RWPE1 (cell line): ENCODE measurements around the gene RTKN.

Source experiments
- CTCF ChIA-PET: fragments of 350-600 bp; sonication (Branson Sonifier 250); formaldehyde crosslinking; extraction: SDS; loops from one replicate; lab custom pipeline; 2021; lab: Yijun Ruan, JAX
- POLR2A ChIA-PET: fragments of 400-600 bp; formaldehyde crosslinking; extraction: SDS; loops from one replicate; lab custom pipeline; 2020; ENCODE audit warnings: antibody characterized with exemption; ENCODE audit not compliant: low non-redundant PET; lab: Yijun Ruan, JAX
- DNase-seq: peaks from one replicate; pipeline ENCODE4 v3.0.0; 2012; ENCODE audit warnings: low spot score
- H3K27ac ChIP-seq: fragments of 450-650 bp; 2 replicates; pipeline ENCODE4 v1.5.1; 2017
- CTCF ChIP-seq: fragments of 450-650 bp; conservative IDR thresholded peaks from 2 replicates; pipeline ENCODE4 v1.5.1; 2017; ENCODE audit warnings: low read depth, mild to moderate bottlenecking

The RTKN gene

GRCh38 chr2:74427551-74427950 is 14.2 kb downstream of the RTKN start:
- CTCF ChIA-PET: interaction anchor here (0.5 kb wide), 1 partner anchor 12 kb away, joined by 3 read pairs; no protein-coding TSS in a partner anchor
- POLR2A ChIA-PET: no interaction called here
- DNase-seq: no peak
- H3K27ac ChIP-seq: peak overlapping the region; percentile 94
- no peak for TF ChIP-seq CTCF

GRCh38 chr2:74426181-74426758 is 15.5 kb downstream of the RTKN start:
- DNase-seq: no peak
- POLR2A ChIA-PET: no interaction called here
- CTCF ChIA-PET: interaction anchor here (0.6 kb wide), 1 partner anchor 24 kb away, joined by 3 read pairs; no protein-coding TSS in a partner anchor
- peak overlapping the region; percentile 94 for H3K27ac ChIP-seq
- no peak for TF ChIP-seq CTCF

- H3K27ac ChIP-seq: peak overlapping the region; percentile 94
- POLR2A ChIA-PET: no interaction called here
- TF ChIP-seq CTCF: no peak
- CTCF ChIA-PET: interaction anchor here (0.6 kb wide), 1 partner anchor 23 kb away, joined by 3 read pairs; no protein-coding TSS in a partner anchor
- peak; percentile 94 for DNase-seq
These were observed 16.2 kb downstream of the RTKN start for GRCh38 chr2:74425523-74425922.

- no peak for DNase-seq
- POLR2A ChIA-PET: no interaction called here
- CTCF ChIA-PET: no interaction called here
- peak overlapping the region; percentile 94 for H3K27ac ChIP-seq
- TF ChIP-seq CTCF: no peak
These were observed 16.7 kb downstream of the RTKN start for GRCh38 chr2:74424995-74425406.

GRCh38 chr2:74424139-74424992 is 17.4 kb downstream of the RTKN start:
- peak overlapping the region; percentile 94 for H3K27ac ChIP-seq
- DNase-seq: peak; percentile 33
- CTCF ChIA-PET: no interaction called here
- POLR2A ChIA-PET: no interaction called here
- TF ChIP-seq CTCF: no peak

- TF ChIP-seq CTCF: no peak
- POLR2A ChIA-PET: no interaction called here
- DNase-seq: no peak
- H3K27ac ChIP-seq: peak overlapping the region; percentile 94
- CTCF ChIA-PET: no interaction called here
These were observed 18.3 kb downstream of the RTKN start for GRCh38 chr2:74423231-74424095.
